GM06990 (cell line): ENCODE data around the gene MAST2.

Experiments used
- DNase-seq: peaks from one replicate; pipeline ENCODE4 v3.0.0-alpha.2; 2011; ENCODE audit not compliant: insufficient read length; ENCODE audit errors: extremely low read depth
- H3K27me3 ChIP-seq: replicated peaks from 2 replicates; pipeline ENCODE4 v1.6.0; 2011; ENCODE audit warnings: low read length; ENCODE audit not compliant: control insufficient read depth, insufficient read depth
- H3K36me3 ChIP-seq: 2 replicates; pipeline ENCODE4 v1.5.1; 2011; ENCODE audit warnings: low read length; ENCODE audit not compliant: control insufficient read depth, insufficient read depth
- H3K4me3 ChIP-seq: replicated peaks from 2 replicates; pipeline ENCODE4 v1.5.1; 2011; ENCODE audit warnings: low read depth, mild to moderate bottlenecking, control low read depth, low read length
- CTCF ChIP-seq: IDR thresholded peaks from 2 replicates; pipeline ENCODE4 v1.5.1; 2011; ENCODE audit warnings: low read length, control low read depth, mild to moderate bottlenecking, inconsistent platforms; ENCODE audit not compliant: insufficient read depth, poor library complexity, severe bottlenecking

MAST2 gene

GRCh38 chr1:46036894-46037839 is 233.8 kb downstream of the MAST2 start:
- peak; percentile 66 for DNase-seq
- no peak overlapping the region for H3K4me3 ChIP-seq
- H3K27me3 ChIP-seq = no peaks in the 10 kb centered on the region
- peak; percentile 96 for TF ChIP-seq CTCF
- peaks cover 15% of the 10 kb centered on the region for H3K36me3 ChIP-seq

- H3K27me3 ChIP-seq = no peaks in the 10 kb centered on the region
- peaks cover 4% of the 10 kb centered on the region for H3K36me3 ChIP-seq
- H3K4me3 ChIP-seq = no peak overlapping the region
- no peak for TF ChIP-seq CTCF
- no peak for DNase-seq
These were observed 236.2 kb downstream of the MAST2 start for GRCh38 chr1:46039571-46040052.

- Histone ChIP-seq H3K27me3 (no peaks in the 10 kb centered on the region), H3K4me3 (no peak overlapping the region), H3K36me3 (peaks cover 5% of the 10 kb centered on the region)
- no peak for TF ChIP-seq CTCF
- DNase-seq = peak; percentile 40
These were observed 238.1 kb downstream of the MAST2 start for GRCh38 chr1:46041551-46041950.

- no peak for DNase-seq
- no peaks in the 10 kb centered on the region for H3K27me3 ChIP-seq
- H3K36me3 ChIP-seq = peaks cover 5% of the 10 kb centered on the region
- TF ChIP-seq CTCF = no peak
- no peak overlapping the region for H3K4me3 ChIP-seq
These were observed 238.6 kb downstream of the MAST2 start for GRCh38 chr1:46041974-46042373.

GRCh38 chr1:46043458-46044017 is 240.1 kb downstream of the MAST2 start:
- TF ChIP-seq CTCF = no peak
- Histone ChIP-seq H3K27me3 (no peaks in the 10 kb centered on the region), H3K36me3 (peaks cover 5% of the 10 kb centered on the region), H3K4me3 (no peak overlapping the region)
- DNase-seq = peak; percentile 79
